Right hindlimb (tissue), 1 donor: ENCODE data around the gene ACTG1.
A peak's percentile ranks its signal among the peaks of the same experiment; 100 is the strongest.

Source experiments
- DNase-seq: peaks from one replicate; pipeline ENCODE4 v3.0.0-alpha.2; 2018

Gene ACTG1

DNA sequence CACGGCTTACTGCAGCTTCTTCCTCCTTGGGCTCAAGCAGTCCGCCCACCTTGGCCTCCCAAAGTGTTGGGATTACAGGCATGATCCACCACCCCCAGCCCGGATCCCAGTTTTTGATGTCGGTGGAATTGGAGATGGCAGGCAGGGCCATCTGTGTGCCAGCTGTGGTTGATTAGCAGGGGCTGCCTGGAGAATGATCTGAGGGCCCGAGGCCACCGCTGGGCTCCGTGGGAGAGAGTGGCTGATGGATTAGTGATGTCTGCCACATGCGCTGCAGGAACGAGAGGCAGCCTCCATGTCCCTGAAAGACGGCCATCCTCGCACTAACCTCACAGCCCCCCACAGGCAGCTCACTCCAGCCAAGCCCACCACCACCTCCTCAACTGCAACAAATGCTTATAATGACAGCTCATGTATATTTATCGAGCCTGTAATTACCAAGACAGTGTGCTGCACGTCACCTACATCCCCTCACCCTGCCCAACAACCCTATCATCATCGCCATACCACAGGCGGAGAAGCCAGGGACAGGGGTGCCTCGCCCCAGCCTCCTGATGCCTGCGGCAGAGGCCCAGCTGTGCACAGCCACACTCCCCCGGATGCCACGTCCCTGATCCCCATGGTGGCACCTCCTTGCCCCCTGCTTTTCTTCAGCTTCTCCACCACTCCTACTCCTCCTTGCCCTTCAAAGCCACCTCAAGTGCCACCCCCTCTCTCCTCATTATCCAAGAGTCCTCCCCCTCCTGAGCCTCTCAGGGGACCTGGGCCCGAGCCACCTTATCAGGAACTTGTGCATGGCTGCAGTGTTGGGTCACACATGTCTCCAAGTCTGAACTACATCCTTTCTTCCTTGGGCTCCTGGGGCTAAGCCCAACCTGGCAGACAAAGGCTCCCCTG lies 33.2 kb downstream of the ACTG1 start:
- no peak for DNase-seq

- no peak for DNase-seq
Measured at GRCh38 chr17:81478119-81478518, 34.5 kb downstream of the ACTG1 start.

- no peak for DNase-seq
Measured at GRCh38 chr17:81477173-81477572, 35.4 kb downstream of the ACTG1 start.

- no peak for DNase-seq
Measured at GRCh38 chr17:81476635-81477034, 36.0 kb downstream of the ACTG1 start.

GRCh38 chr17:81476097-81476496 lies 36.5 kb downstream of the ACTG1 start:
- DNase-seq, result no peak

- no peak for DNase-seq
Measured at GRCh38 chr17:81474958-81475357, 37.6 kb downstream of the ACTG1 start.

DNA sequence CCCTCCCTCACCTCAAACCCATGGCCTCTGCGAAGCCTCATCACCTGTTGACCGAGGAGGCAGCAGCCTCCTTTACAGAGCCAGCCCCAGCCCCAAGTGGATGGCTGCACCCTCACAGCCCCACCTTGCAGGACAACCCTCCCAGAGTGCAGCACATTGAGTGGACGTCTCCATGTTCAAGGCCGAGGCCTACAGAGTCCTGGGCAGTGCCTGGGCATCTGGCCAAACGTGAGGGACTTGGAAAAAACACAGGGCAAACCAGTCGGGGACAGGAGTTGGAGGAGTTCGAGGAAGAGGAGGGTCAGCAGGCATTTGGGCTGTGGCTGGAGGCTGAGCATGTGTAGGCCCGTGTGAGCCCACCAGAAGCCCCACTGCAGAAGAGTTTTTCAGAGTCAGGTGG lies 39.6 kb downstream of the ACTG1 start:
- DNase-seq, result no peak

DNA sequence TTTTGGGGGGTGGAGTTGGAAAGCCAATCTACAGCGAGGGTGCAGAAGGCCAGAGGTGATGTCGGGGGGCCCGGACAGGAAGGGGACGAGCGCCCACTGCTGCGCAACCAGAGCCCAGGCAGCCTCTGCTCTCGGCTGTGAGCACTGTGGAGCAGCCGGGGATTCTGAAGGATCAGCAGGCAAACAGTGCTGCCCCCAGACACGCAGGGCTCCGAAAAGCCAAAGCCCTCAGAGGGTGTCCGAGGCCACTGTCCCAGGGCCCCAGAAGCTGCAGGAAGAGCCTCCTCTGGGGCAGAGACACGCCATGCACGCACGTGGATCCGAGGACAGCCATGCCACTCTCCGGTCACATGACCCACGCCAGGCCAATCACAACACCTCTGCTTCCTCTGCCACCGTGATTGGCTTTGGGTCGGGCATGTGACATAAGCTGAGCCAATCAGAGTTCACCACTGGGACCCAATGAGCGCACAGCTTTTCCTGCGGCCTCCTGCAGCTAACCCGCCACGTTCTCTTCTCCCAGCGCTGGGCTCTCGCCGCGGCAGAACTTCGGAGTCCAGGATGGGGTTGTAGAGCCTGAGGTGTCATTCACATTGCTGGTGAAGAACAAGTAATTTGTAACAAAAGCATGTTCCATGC lies 40.7 kb downstream of the ACTG1 start:
- peak; percentile 96 for DNase-seq

DNA sequence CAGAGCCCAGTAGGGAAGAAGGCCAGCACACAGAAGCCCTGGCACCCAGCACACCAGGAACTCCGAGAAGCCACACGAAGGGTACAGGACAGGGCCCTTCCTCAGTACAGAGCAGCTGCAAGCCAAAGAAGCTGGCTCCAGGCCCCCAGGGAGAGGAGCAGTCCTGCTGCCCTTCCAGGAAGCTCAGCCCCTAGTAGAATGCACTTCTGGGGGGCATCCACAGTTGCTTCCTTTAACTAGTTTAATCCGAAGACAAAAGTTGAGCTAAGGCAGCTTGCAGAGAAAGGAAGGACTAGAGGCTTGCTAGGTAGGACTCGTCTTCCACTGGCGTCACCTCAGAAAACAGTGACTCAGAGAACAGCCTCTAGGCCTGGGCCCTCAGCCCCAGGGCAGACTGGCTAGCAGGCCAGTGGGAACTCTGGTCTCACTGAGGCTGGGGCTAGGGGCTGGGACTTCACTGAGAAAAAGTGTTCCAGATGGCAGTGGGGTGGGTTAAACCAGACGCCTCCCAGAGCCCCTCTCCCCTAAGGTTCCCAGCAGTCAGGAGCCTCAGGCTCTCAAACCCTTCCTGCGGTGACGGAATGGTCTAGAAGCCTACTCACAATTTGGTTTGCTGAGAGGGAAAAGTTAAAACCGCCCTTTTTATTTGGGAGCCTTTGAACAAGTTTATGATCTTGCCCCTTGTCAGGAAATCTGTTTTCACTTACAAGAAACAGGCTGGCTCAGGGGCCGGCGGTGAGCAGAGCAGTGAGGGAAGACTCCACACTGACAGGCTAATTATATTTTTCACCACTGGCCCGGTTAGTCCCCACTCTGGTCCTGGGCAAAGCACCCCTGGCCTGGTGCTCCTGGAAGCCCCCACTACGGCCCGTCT lies 41.4 kb downstream of the ACTG1 start:
- DNase-seq, result no peak

GRCh38 chr17:81470270-81470943 lies 42.2 kb downstream of the ACTG1 start:
- DNase-seq, result no peak

- no peak for DNase-seq
Measured at GRCh38 chr17:81469266-81469665, 43.3 kb downstream of the ACTG1 start.

DNA sequence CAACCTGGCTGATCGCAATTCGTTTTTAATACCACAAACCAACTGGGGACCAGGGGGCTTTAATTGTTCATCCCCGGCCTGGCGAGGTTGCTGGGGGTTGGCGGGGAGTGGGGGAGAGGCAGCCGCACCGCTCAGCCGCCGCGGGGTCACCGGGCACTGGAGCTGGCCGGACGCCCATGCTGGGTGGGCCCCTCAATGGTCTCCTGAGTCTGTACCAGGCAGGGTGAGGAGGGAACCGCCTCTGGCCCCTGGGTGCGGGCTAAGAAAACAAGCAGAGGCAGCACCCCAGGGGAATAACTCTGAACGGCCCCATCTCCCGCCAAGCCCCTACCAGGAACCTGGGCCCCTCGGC lies 43.9 kb downstream of the ACTG1 start:
- no peak for DNase-seq

DNA sequence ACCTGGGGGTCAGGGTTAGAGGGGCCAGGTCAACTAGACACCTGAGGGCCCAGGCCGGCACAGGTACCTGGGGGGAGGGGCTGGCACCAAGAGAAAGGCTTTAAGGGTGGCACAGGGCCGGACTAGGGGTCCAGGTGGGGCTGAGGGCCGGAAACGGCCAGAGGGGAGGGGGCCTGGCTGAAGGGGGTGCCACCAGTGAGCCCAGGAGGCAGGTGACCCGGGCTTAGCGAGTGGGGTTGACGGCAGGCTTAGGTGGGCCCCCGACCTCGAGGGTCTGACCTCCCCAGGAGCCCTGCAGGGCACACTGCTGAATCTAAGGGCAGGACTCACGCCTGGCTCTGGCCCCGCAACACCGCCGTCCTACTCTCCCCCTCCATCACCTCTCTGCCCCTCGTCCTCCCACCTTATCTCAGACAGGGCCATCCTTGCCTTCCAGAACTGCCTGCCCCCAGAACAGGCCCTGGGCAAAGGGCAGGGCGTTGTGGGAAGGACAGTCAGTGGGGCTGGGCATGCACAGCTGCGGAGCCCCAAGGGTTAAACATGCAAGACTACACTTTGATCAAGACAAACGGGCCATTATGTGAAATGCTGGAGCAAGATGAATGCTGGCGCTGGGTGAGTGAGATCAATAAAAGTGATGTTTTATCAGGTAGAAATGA lies 44.4 kb downstream of the ACTG1 start:
- DNase-seq, result no peak

DNA sequence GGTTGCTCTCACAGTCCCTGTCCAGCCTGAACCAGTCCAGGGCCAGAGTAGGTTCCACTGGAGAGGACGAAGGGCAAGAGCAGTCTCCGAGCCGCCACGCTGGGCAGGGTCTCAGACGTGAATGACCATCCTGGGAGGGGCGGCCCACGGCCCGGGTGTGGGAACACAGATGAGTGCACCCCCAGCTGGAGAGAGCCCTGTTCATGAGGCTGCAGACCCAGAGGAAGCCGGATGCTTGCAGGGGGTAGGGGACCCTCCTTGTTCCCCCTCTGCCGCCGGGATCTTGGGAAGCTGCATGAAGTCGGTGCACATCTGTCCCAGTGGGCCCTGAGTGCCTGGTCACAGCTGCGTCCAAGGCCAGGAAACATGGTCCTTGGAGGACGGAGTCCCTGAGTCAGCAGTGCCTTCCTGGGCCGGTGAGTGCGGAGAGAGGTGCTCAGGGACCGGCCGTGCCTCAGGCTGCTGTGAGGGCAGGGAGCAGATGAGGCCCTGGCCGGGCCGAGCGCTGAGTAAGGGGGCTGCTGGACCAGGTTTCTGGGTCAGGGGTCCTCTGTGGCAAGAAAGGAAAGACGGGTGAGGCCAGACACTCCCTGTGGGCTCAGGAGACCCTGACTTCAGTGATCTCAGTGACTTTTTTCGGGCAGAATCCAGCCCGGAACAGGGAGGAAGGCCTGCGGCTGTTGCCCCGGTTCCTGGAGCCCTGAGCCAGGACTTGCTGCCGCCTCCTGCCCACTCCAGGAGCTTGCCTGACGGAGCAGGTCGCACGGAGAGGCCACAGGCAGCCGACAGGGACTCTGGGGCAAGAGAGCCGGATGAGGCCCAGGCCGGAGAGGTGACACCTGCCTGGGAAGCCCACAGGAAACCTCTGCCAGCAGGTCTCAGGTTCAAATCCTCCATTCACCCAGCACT lies 45.8 kb downstream of the ACTG1 start:
- DNase-seq, result no peak

GRCh38 chr17:81465910-81466309 lies 46.7 kb downstream of the ACTG1 start:
- no peak for DNase-seq

GRCh38 chr17:81464586-81464985 lies 48.0 kb downstream of the ACTG1 start:
- DNase-seq, result no peak

DNA sequence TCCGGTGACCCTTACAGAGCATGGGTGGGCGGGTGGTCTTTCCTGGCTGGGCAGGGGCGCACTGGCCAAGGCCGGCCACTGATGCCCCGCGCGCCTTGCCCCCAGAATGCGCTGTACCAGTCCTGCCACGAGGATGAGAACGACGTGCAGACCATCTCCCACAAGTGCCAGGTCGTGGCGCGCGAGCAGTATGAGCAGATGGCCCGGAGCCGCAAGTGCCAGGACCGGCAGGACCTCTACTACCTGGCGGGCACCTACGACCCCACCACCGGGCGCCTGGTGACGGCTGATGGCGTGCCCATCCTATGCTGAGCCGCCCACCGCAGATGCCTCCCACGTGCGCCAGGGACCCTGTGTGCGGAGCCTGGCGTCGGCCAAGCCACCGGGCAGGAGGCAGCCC lies 49.1 kb downstream of the ACTG1 start:
- no peak for DNase-seq

DNA sequence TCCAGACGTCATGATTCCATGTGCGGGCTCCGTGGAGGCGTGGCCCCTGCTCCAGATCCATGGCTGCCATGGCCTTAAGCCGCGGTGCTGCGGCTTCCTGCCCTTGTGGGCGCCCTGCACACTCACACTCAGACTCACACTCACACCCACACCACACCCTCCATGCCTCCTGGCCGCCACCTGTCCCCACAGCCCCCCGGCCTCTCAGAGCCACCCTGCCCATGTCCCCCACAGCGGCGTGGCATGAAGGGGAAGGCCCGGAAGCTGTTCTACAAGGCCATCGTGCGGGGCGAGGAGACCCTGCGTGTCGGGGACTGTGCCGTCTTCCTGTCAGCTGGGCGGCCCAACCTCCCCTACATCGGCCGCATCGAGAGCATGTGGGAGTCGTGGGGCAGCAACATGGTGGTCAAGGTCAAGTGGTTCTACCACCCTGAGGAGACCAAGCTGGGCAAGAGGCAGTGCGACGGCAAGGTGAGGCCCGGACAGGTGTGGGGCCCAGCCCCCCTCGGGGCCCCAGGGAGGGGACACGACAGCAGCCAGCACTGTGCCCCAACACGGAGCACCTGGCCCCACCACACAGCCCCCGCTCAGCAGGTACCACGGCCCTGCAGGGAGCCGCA lies 50.0 kb downstream of the ACTG1 start:
- DNase-seq, result no peak

DNA sequence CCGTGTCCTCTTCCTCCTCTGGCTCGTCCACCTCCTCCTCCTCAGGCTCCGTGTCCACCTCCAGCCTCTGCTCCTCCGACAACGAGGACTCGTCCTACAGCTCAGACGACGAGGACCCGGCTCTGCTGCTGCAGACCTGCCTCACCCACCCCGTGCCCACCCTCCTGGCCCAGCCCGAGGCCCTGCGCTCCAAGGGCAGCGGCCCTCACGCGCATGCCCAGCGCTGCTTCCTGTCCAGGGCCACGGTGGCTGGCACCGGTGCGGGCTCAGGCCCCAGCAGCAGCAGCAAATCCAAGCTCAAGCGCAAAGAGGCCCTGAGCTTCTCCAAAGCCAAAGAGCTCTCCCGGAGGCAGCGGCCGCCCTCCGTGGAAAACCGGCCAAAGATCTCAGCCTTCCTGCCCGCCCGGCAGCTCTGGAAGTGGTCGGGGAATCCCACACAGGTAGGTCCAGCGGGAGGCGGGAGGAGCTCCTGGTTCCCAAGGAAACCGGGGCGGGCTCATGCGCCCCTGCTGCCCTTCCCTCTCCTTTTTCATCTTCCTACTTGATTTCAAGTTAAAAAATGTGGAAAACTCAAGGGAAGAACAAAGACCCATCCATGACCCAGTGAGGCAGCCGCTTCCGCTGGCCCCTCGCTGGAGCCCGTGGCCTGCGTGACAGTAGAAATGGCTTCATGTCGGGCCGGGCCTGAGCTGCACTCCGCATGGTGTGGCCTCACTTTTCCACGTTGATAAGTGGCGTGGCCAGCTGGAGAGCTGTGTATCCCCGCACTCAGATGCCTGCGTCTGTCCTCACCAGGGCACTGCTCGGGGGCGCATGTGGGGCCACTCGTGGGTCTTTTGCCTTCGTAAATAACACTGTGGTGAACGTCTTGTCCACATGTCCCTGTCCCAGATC lies 50.7 kb downstream of the ACTG1 start:
- DNase-seq, result no peak
